ENCODE results near the gene WDFY4.

WDFY4 gene

DNA sequence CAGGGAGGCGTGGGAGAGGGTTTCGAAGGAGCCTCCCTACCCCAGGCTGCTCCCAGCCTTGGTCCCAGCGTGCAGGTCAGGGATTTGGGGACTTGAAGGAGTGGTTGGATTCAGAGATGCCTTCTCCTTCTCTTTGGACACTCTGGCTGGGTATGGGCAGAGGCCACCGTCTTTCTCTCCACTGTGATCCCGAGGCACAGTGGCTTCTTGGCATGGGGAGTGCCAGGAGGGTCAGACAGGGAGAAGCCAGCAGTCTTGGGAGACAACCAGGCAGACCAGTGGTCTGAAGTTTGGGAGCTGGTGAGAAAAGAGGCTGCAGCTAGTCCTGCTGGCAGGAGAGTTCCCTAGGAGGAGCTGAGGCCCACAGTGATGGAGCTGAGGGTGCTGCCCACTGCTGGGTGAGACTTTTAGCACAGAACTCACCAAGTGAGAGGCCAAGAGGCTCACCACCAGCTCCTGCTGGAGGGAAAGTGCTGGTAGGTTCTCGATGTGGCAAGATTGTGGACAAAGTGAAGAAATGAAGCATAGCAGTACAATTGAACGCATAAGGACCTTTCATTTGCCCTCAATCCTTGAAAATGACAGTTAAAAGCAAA is 35.2 kb upstream of the WDFY4 start:
- Histone ChIP-seq H3K27me3 (ENCODE audit: control insufficient read depth in 1 of 2, insufficient read depth in 1 of 2, low read length in 2 of 2) (no peaks in the 10 kb centered on the region), H3K4me1 (ENCODE audit: control insufficient read depth, insufficient read depth, low read depth, low read length) (peaks cover 3% of the 10 kb centered on the region), H3K4me2 (ENCODE audit: low read length, poor library complexity, severe bottlenecking) (no peak overlapping the region), H2AK5ac (ENCODE audit: low read length, severe bottlenecking) (no peak overlapping the region), H4K8ac (ENCODE audit: low read length) (no peak overlapping the region), H2BK15ac (ENCODE audit: low read depth, poor library complexity, severe bottlenecking) (no peak overlapping the region), H3K36me3 (ENCODE audit: control insufficient read depth in 1 of 2, insufficient read depth in 2 of 2, low read depth in 1 of 2, low read length in 2 of 2) (peaks cover 0 to 12% of the 10 kb centered on the region in 2 experiments), H3K18ac (ENCODE audit: low read depth in 1 of 2, low read length in 2 of 2) (no peak overlapping the region), H3K79me1 (replicated peaks; ENCODE audit: low read length, poor library complexity, severe bottlenecking) (peaks cover 2% of the 10 kb centered on the region), H3K9me3 (ENCODE audit: control insufficient read depth, low read length) (no peaks in the 10 kb centered on the region), H2BK12ac (ENCODE audit: low read length in 2 of 2) (no peak overlapping the region), H3K23ac (ENCODE audit: low read length in 2 of 2) (no peak overlapping the region), H2BK5ac (ENCODE audit: low read depth, low read length, poor library complexity, severe bottlenecking) (no peak overlapping the region), H3K27ac (ENCODE audit: low read length, poor library complexity, severe bottlenecking) (no peak overlapping the region), H3K4me3 (ENCODE audit: insufficient read depth in 1 of 2, low read depth in 1 of 2, low read length in 2 of 2) (no peak overlapping the region), H2BK120ac (ENCODE audit: low read depth, low read length) (no peak overlapping the region), H3K9ac (ENCODE audit: low read length) (no peak overlapping the region), H2AFZ (ENCODE audit: low read depth, low read length) (no peak overlapping the region), H4K91ac (ENCODE audit: low read length) (no peak overlapping the region), H3K14ac (ENCODE audit: low read length in 2 of 2) (no peak overlapping the region), H3K4ac (ENCODE audit: low read depth in 1 of 2, low read length in 2 of 2) (no peak overlapping the region)
- no peak for DNase-seq
- 87% methylated on average over 6 of the region's 7 CpGs for WGBS

GRCh38 chr10:48651293-48651692 is 33.4 kb upstream of the WDFY4 start:
- no peak for DNase-seq
- 86% methylated on average over 2 of the region's 2 CpGs for WGBS
- H3K27ac ChIP-seq (ENCODE audit: low read length, poor library complexity, severe bottlenecking), result no peak overlapping the region
- H3K4me3 ChIP-seq (ENCODE audit: insufficient read depth in 1 of 2, low read depth in 1 of 2, low read length in 2 of 2), result no peak overlapping the region
- H3K23ac ChIP-seq (ENCODE audit: low read length in 2 of 2), result no peak overlapping the region
- H2BK15ac ChIP-seq (ENCODE audit: low read depth, poor library complexity, severe bottlenecking), result no peak overlapping the region
- no peak overlapping the region for H2AK5ac ChIP-seq (ENCODE audit: low read length, severe bottlenecking)
- H2BK5ac ChIP-seq (ENCODE audit: low read depth, low read length, poor library complexity, severe bottlenecking), result no peak overlapping the region
- peaks cover 12% of the 10 kb centered on the region for H3K4me1 ChIP-seq (ENCODE audit: control insufficient read depth, insufficient read depth, low read depth, low read length)
- no peak overlapping the region for H3K18ac ChIP-seq (ENCODE audit: low read depth in 1 of 2, low read length in 2 of 2)
- H3K9me3 ChIP-seq (ENCODE audit: control insufficient read depth, low read length), result no peaks in the 10 kb centered on the region
- H3K36me3 ChIP-seq (ENCODE audit: control insufficient read depth in 1 of 2, insufficient read depth in 2 of 2, low read depth in 1 of 2, low read length in 2 of 2), result peaks cover 0 to 12% of the 10 kb centered on the region in 2 experiments
- H3K4me2 ChIP-seq (ENCODE audit: low read length, poor library complexity, severe bottlenecking), result no peak overlapping the region
- H4K8ac ChIP-seq (ENCODE audit: low read length), result no peak overlapping the region
- H3K27me3 ChIP-seq (ENCODE audit: control insufficient read depth in 1 of 2, insufficient read depth in 1 of 2, low read length in 2 of 2), result no peaks in the 10 kb centered on the region
- H3K4ac ChIP-seq (ENCODE audit: low read depth in 1 of 2, low read length in 2 of 2), result no peak overlapping the region
- H2BK120ac ChIP-seq (ENCODE audit: low read depth, low read length), result no peak overlapping the region
- peaks cover 2% of the 10 kb centered on the region for H3K79me1 ChIP-seq (replicated peaks; ENCODE audit: low read length, poor library complexity, severe bottlenecking)
- peak overlapping the region; percentile 34 for H4K91ac ChIP-seq (ENCODE audit: low read length)
- no peak overlapping the region for H3K14ac ChIP-seq (ENCODE audit: low read length in 2 of 2)
- H3K9ac ChIP-seq (ENCODE audit: low read length), result no peak overlapping the region
- H2BK12ac ChIP-seq (ENCODE audit: low read length in 2 of 2), result no peak overlapping the region
- H2AFZ ChIP-seq (ENCODE audit: low read depth, low read length), result no peak overlapping the region

DNA sequence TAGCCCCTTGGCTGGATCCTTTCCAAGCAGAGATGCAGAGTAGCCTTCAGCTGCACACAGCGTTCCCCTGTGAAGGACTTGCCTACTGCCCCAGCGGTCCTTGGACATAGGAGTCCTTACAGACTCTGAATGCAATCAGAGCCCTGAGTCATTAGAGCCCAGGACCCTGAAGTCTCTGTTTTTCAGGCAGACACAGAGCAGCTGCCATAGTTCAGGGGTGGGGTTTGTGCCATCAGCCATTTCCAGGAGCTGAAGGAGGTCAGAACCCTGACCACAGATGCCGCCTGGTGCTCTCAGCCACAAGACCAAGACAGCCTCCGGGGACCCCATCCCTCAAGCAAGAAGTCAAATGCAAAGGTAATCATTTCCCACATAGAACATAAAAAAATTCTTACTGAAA is 32.8 kb upstream of the WDFY4 start:
- Histone ChIP-seq H2BK15ac (ENCODE audit: low read depth, poor library complexity, severe bottlenecking) (no peak overlapping the region), H3K36me3 (ENCODE audit: control insufficient read depth in 1 of 2, insufficient read depth in 2 of 2, low read depth in 1 of 2, low read length in 2 of 2) (peaks cover 0 to 12% of the 10 kb centered on the region in 2 experiments), H3K4ac (ENCODE audit: low read depth in 1 of 2, low read length in 2 of 2) (no peak overlapping the region), H3K14ac (ENCODE audit: low read length in 2 of 2) (no peak overlapping the region), H3K18ac (ENCODE audit: low read depth in 1 of 2, low read length in 2 of 2) (no peak overlapping the region), H2BK5ac (ENCODE audit: low read depth, low read length, poor library complexity, severe bottlenecking) (no peak overlapping the region), H3K9me3 (ENCODE audit: control insufficient read depth, low read length) (no peaks in the 10 kb centered on the region), H3K4me2 (ENCODE audit: low read length, poor library complexity, severe bottlenecking) (no peak overlapping the region), H4K8ac (ENCODE audit: low read length) (no peak overlapping the region), H4K91ac (ENCODE audit: low read length) (no peak overlapping the region), H3K9ac (ENCODE audit: low read length) (peak overlapping the region; percentile 21), H3K4me1 (ENCODE audit: control insufficient read depth, insufficient read depth, low read depth, low read length) (peaks cover 17% of the 10 kb centered on the region), H2AK5ac (ENCODE audit: low read length, severe bottlenecking) (no peak overlapping the region), H3K27ac (ENCODE audit: low read length, poor library complexity, severe bottlenecking) (no peak overlapping the region), H3K4me3 (ENCODE audit: insufficient read depth in 1 of 2, low read depth in 1 of 2, low read length in 2 of 2) (no peak overlapping the region), H3K79me1 (replicated peaks; ENCODE audit: low read length, poor library complexity, severe bottlenecking) (peaks cover 2% of the 10 kb centered on the region), H3K27me3 (ENCODE audit: control insufficient read depth in 1 of 2, insufficient read depth in 1 of 2, low read length in 2 of 2) (no peaks in the 10 kb centered on the region), H3K23ac (ENCODE audit: low read length in 2 of 2) (no peak overlapping the region), H2BK12ac (ENCODE audit: low read length in 2 of 2) (no peak overlapping the region), H2BK120ac (ENCODE audit: low read depth, low read length) (no peak overlapping the region), H2AFZ (ENCODE audit: low read depth, low read length) (no peak overlapping the region)
- WGBS, result 78% methylated on average over 4 of the region's 4 CpGs
- DNase-seq, result no peak

DNA sequence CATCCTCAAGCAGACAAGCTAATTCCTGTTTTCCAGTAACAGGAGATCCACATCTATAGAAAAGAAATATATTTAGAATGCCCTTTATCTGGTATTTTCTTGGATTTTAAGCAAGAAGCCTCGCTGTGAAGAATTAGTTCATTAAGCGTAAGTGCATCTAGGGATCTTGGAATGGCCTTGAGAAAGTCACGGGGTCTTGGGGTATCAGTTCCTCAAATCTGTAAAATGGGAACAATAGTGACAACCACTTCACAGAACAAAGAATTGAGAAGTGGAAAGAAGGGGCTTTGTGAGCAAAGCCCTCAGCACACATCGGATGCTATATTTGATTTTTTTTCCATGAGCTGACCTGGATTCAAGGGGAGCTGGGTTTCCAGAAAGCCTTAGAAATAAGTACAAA is 32.3 kb upstream of the WDFY4 start:
- Histone ChIP-seq H2AK5ac (ENCODE audit: low read length, severe bottlenecking) (no peak overlapping the region), H3K27me3 (ENCODE audit: control insufficient read depth in 1 of 2, insufficient read depth in 1 of 2, low read length in 2 of 2) (no peaks in the 10 kb centered on the region), H3K23ac (ENCODE audit: low read length in 2 of 2) (no peak overlapping the region), H3K79me1 (replicated peaks; ENCODE audit: low read length, poor library complexity, severe bottlenecking) (peaks cover 2% of the 10 kb centered on the region), H3K18ac (ENCODE audit: low read depth in 1 of 2, low read length in 2 of 2) (no peak overlapping the region), H3K4me3 (ENCODE audit: insufficient read depth in 1 of 2, low read depth in 1 of 2, low read length in 2 of 2) (no peak overlapping the region), H2BK12ac (ENCODE audit: low read length in 2 of 2) (no peak overlapping the region), H3K4me1 (ENCODE audit: control insufficient read depth, insufficient read depth, low read depth, low read length) (peaks cover 18% of the 10 kb centered on the region), H4K8ac (ENCODE audit: low read length) (no peak overlapping the region), H2BK120ac (ENCODE audit: low read depth, low read length) (no peak overlapping the region), H3K9me3 (ENCODE audit: control insufficient read depth, low read length) (no peaks in the 10 kb centered on the region), H2AFZ (ENCODE audit: low read depth, low read length) (no peak overlapping the region), H3K9ac (ENCODE audit: low read length) (peak overlapping the region; percentile 21), H4K91ac (ENCODE audit: low read length) (no peak overlapping the region), H2BK5ac (ENCODE audit: low read depth, low read length, poor library complexity, severe bottlenecking) (no peak overlapping the region), H3K36me3 (ENCODE audit: control insufficient read depth in 1 of 2, insufficient read depth in 2 of 2, low read depth in 1 of 2, low read length in 2 of 2) (peaks cover 0 to 11% of the 10 kb centered on the region in 2 experiments), H2BK15ac (ENCODE audit: low read depth, poor library complexity, severe bottlenecking) (no peak overlapping the region), H3K14ac (ENCODE audit: low read length in 2 of 2) (no peak overlapping the region), H3K4me2 (ENCODE audit: low read length, poor library complexity, severe bottlenecking) (no peak overlapping the region), H3K4ac (ENCODE audit: low read depth in 1 of 2, low read length in 2 of 2) (no peak overlapping the region), H3K27ac (ENCODE audit: low read length, poor library complexity, severe bottlenecking) (no peak overlapping the region)
- DNase-seq, result no peak
- 89% methylated on average over 4 of the region's 4 CpGs for WGBS
